GM18861 (cell line): ENCODE measurements around the gene FREY1.
"Not testable (repeated sequence)": the region's sequence is repeated elsewhere in the genome, so short reads cannot be mapped to it uniquely, and the experiment has no call there.

Experiments used
- ATAC-seq: cut with Tn5 transposase; IDR thresholded peaks from one replicate; pipeline ENCODE4 v1.9.1; 2021; ENCODE audit not compliant: unreplicated experiment

FREY1 gene

DNA sequence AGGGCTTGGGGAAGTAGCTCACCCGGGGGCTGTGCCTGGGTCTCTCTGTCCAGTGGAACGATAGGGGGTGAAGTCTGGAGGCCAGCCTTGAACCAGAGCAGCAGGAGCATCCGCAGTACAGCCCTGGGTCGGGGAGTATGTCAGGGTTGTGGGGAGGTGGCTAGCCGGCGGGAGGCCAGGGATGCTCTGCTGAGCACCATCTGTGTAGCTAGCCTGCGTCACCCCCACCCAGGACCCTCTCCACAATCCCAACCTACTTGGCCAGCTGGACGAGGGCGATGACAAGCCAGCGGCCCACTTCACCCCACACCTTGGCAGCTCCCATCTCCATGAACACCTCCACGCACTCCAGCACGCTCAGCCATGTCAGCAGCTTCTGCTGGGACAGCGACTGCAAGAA lies 8.4 kb upstream of the FREY1 start:
- ATAC-seq: no peak

DNA sequence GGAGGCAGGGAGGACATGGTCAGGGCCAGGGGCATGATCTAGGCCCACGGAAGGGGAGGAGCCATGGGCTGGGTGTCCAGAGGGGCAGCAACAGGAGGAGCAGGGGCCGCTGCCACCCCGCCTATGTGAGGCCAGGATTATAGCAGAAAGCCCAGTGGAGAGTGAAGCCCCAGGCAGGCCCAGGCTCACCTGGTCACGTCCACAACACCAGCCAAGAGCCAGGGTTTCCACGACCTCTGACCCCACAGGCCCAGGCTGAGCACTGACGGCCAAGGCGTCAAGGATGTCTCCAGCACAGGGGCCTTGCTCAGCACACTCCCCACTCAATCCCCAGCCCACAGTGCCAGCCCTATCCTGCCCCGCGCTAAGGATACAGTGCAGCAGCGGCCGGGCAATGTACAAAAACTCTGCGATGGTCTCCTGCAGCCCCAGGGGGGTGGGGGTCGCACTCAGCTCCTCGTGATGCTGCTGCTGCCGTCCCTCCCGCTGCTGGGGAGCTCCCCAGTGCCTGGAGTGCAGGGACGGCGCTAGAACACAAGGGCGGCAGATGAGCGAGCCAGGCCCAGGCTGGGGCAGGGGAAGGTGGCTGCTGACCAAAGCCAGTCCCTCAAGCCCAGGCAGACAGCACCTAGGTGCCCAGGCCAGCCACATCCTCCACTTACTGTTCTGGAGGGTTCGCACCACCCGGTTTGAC lies 7.0 kb upstream of the FREY1 start:
- ATAC-seq: no peak

- no peak for ATAC-seq
Observed at GRCh38 chr11:45913514-45913913, 6.4 kb upstream of the FREY1 start.

DNA sequence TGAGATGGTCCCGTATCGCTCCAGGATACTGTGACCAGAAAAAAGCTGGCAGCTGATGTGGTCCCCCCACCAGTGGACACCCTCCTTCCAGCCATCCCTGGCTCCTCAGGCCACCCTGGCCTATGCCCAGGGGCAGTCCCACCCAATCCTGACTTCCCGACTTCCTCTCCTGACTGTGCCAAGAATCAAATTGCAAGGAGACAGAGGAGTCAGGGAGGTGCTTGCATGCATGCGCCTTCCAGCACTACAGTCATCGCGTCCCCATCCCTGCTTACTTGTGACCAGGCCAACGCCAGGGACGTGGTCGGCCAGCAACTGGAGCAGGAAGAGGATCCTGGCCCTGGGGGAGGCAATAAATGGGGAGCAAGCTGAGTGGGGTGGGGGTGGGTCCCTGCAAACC lies 3.6 kb upstream of the FREY1 start:
- no peak for ATAC-seq

- no peak for ATAC-seq
Observed at GRCh38 chr11:45909594-45910475, 2.8 kb upstream of the FREY1 start.

GRCh38 chr11:45907911-45908370 lies 870 bp upstream of the FREY1 start:
- no peak for ATAC-seq

GRCh38 chr11:45906096-45906682 lies 882 bp downstream of the FREY1 start:
- ATAC-seq: no peak

DNA sequence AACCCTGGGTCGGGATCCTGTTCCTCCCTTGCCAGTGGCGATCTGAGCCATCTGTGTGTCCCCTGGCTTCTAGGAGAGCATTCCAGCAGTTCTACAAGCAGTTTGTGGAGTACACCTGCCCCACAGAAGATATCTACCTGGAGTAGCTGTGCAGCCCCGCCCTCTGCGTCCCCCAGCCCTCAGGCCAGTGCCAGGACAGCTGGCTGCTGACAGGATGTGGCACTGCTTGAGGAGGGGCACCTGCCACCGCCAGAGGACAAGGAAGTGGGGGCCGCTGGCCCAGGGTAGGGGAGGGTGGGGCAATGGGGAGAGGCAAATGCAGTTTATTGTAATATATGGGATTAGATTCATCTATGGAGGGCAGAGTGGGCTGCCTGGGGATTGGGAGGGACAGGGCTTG lies 1.5 kb downstream of the FREY1 start:
- ATAC-seq: not testable (repeated sequence)

DNA sequence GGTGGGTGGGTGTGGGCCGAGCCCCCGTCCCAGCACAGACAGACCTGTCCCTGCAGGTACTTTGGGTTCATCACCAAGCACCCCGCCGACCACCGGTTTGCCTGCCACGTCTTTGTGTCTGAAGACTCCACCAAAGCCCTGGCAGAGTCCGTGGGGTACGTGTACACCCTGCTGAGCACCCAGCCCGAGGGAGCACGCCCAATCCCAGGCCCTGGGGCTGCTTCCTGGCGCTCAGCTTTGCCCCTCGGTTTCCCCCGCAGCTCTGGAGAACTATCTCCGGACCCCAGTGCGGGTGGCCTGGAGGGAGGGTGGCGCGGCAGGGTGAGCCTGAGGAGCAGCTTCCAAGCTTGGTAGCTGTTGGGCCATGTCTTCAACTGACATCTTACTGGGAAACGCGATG lies 2.0 kb downstream of the FREY1 start:
- no peak for ATAC-seq

DNA sequence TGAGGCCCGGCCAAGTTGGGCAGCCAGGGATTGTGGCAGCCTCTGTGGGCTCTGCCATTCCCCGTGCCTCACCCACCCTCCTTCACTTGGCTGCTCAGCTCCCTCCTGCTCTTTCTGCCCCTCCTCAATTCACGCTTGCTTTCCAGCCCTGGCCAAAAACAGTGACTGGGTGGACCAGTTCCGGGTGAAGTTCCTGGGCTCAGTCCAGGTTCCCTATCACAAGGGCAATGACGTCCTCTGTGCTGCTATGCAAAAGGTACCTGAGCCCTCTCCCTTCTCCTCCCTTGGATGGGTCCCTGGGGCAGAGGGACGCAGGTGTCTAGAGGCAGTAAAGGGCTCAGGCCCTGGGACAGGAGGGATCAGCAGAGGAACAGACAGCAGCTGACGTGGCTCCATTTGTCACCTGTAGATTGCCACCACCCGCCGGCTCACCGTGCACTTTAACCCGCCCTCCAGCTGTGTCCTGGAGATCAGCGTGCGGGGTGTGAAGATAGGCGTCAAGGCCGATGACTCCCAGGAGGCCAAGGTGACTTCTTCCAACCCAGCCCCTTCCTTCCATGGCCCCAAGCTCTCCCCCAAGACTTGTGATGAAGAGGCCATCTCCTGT lies 2.7 kb downstream of the FREY1 start:
- no peak for ATAC-seq

GRCh38 chr11:45902452-45903380 lies 4.4 kb downstream of the FREY1 start:
- ATAC-seq: no peak

GRCh38 chr11:45901626-45902025 lies 5.4 kb downstream of the FREY1 start:
- ATAC-seq: no peak

DNA sequence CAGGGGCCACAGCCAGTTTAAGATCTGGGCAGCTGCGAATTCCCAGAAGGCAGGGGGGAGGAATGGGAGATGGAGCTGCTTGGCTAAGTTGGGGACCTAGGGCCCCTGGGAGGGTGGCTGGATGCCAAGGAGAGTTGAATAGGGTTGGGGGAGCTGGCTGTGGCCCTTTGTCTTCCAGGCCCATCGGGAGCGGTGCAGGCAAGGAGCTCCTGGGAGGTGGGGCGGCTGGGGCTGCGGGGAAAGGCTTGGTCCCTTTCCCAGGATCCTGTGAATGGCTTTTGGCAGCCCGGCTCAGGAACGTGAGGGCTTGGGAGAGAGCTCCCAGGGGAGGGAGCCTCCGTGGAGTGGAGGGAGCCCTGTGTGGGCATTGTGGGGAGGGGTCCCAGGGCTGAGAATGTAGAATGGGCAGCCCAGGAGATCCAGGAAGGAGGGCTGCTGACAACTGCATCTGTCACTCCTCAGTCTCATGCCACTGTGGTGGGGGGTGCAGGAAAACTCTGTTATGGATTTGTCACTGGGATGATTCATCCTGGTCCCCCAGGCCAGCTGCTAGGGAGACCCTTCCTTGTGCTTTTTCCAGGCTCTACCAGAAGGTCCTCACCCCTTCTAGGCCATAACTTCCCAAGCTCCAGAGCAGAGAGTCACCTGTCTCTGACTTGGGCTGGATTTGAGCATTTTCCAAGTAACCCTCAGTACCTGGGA lies 6.0 kb downstream of the FREY1 start:
- ATAC-seq: no peak

GRCh38 chr11:45900175-45900800 lies 6.8 kb downstream of the FREY1 start:
- not testable (repeated sequence) for ATAC-seq

GRCh38 chr11:45899448-45900174 lies 7.5 kb downstream of the FREY1 start:
- ATAC-seq: no peak

DNA sequence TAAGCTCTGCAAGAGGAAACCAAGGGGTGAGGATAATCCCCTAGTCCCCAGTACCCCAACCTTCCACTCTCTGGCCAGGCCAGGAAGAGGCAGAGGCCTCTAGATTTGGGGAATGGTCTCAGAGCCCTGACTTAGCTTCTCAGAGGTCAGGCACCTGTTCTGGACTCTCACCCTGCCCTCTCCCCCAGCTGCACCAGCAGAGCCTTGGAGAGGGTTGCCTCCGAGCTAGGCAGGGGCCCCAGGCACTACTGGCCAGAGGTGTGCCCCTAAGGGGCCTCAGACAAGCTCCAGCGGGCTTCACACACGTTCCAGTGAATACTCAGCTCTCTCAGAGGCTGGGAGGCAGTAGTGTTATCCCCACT lies 8.0 kb downstream of the FREY1 start:
- no peak for ATAC-seq

DNA sequence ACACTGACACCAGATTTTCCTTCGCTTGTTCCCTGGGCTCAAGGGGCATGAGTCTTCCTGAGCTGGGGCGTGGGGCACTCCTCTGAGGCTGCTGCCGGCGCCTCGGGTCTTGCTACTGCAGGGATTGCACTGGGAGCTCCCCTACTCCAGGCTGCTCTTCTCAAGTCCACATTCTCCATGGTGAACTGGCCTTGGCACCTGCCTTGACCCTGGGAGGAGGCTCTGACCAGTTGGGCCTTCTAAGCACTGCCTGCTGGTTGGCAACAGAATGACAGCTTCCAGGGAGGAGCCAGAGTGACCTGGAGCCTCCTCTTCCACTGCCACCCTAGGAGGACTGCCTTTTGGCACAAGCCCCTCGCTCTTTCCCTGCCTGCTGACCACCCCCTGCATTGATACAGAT lies 9.5 kb downstream of the FREY1 start:
- ATAC-seq: no peak

GRCh38 chr11:45896422-45896984 lies 10.6 kb downstream of the FREY1 start:
- ATAC-seq: no peak
